HAP-1 (cell line): ENCODE results near the gene DNAH2.

Experiments
- DNase-seq, 2 experiments: peaks; one replicate each; pipeline ENCODE4 v3.0.0-alpha.2; 2016 to 2020; ENCODE audit warnings: low spot score in 2 of 2
- H3K27me3 ChIP-seq: fragments of 250-450 bp; sonication (Bioruptor Pico); 2 replicates; pipeline ENCODE4 v1.5.1; 2020; ENCODE audit warnings: low read depth, mild to moderate bottlenecking, moderate library complexity
- H3K36me3 ChIP-seq: fragments of 250-450 bp; sonication (Bioruptor Pico); replicated peaks from 2 replicates; pipeline ENCODE4 v1.5.1; 2020; ENCODE audit warnings: mild to moderate bottlenecking
- H3K4me1 ChIP-seq: fragments of 250-450 bp; sonication (Bioruptor Pico); 2 replicates; pipeline ENCODE4 v1.5.1; 2020; ENCODE audit warnings: mild to moderate bottlenecking
- H3K4me3 ChIP-seq: fragments of 250-450 bp; sonication (Bioruptor Pico); 2 replicates; pipeline ENCODE4 v1.5.1; 2020; ENCODE audit warnings: mild to moderate bottlenecking, moderate library complexity
- H3K9me3 ChIP-seq: fragments of 250-450 bp; sonication (Bioruptor Pico); 2 replicates; pipeline ENCODE4 v1.5.1; 2020; ENCODE audit warnings: mild to moderate bottlenecking, moderate library complexity
- in situ Hi-C: fragments of 300-500 bp; cut with MboI; formaldehyde crosslinking; loops from 3 replicates; pipeline ENCODE4 v1.14.3; 2020; ENCODE audit warnings: low sequenced_read_pairs, inconsistent platforms, mixed read lengths

Gene DNAH2

GRCh38 chr17:7818026-7818425, 100.5 kb downstream of the DNAH2 start:
- H3K9me3 ChIP-seq, result no peaks in the 10 kb centered on the region

GRCh38 chr17:7818746-7819645, 101.5 kb downstream of the DNAH2 start:
- Histone ChIP-seq H3K36me3 (no peaks in the 10 kb centered on the region), H3K9me3 (no peaks in the 10 kb centered on the region), H3K4me3 (no peak overlapping the region), H3K4me1 (no peaks in the 10 kb centered on the region), H3K27me3 (no peaks in the 10 kb centered on the region)
- no peak for DNase-seq
- in situ Hi-C loops, result no loop called here

More at GRCh38 chr17:7818026-7818425, 100.5 kb downstream of the DNAH2 start:
- in situ Hi-C loops, result no loop called here
- no peaks in the 10 kb centered on the region for H3K27me3 ChIP-seq
- no peaks in the 10 kb centered on the region for H3K36me3 ChIP-seq
- H3K4me3 ChIP-seq, result no peak overlapping the region
- H3K4me1 ChIP-seq, result no peaks in the 10 kb centered on the region
- DNase-seq, result no peak

- in situ Hi-C loops, result no loop called here
- H3K27me3 ChIP-seq, result no peaks in the 10 kb centered on the region
Measured at GRCh38 chr17:7820231-7820630, 102.7 kb downstream of the DNAH2 start.

GRCh38 chr17:7822126-7822525, 104.6 kb downstream of the DNAH2 start:
- in situ Hi-C loops, result no loop called here
- no peaks in the 10 kb centered on the region for H3K27me3 ChIP-seq
- no peaks in the 10 kb centered on the region for H3K9me3 ChIP-seq
- H3K4me1 ChIP-seq, result peaks cover 11% of the 10 kb centered on the region
- H3K4me3 ChIP-seq, result no peak overlapping the region
- H3K36me3 ChIP-seq, result no peaks in the 10 kb centered on the region
- DNase-seq, result no peak

More at GRCh38 chr17:7820231-7820630, 102.7 kb downstream of the DNAH2 start:
- no peak for DNase-seq
- no peaks in the 10 kb centered on the region for H3K36me3 ChIP-seq
- no peak overlapping the region for H3K4me3 ChIP-seq
- H3K4me1 ChIP-seq, result no peaks in the 10 kb centered on the region
- H3K9me3 ChIP-seq, result no peaks in the 10 kb centered on the region

- no peaks in the 10 kb centered on the region for H3K36me3 ChIP-seq
- H3K9me3 ChIP-seq, result no peaks in the 10 kb centered on the region
- H3K4me3 ChIP-seq, result no peak overlapping the region
- peaks cover 12% of the 10 kb centered on the region for H3K4me1 ChIP-seq
- H3K27me3 ChIP-seq, result no peaks in the 10 kb centered on the region
- no peak for DNase-seq
- in situ Hi-C loops, result no loop called here
Measured at GRCh38 chr17:7823581-7824001, 106.0 kb downstream of the DNAH2 start.

GRCh38 chr17:7824021-7824924, 106.7 kb downstream of the DNAH2 start:
- no peak overlapping the region for H3K4me3 ChIP-seq
- in situ Hi-C loops, result no loop called here
- DNase-seq, result no peak
- H3K27me3 ChIP-seq, result no peaks in the 10 kb centered on the region
- no peaks in the 10 kb centered on the region for H3K9me3 ChIP-seq
- H3K4me1 ChIP-seq, result peaks cover 12% of the 10 kb centered on the region
- no peaks in the 10 kb centered on the region for H3K36me3 ChIP-seq

GRCh38 chr17:7825206-7825990, 107.9 kb downstream of the DNAH2 start:
- DNase-seq, result no peak
- Histone ChIP-seq H3K4me3 (no peak overlapping the region), H3K36me3 (no peaks in the 10 kb centered on the region), H3K4me1 (peaks cover 12% of the 10 kb centered on the region), H3K9me3 (no peaks in the 10 kb centered on the region), H3K27me3 (no peaks in the 10 kb centered on the region)
- in situ Hi-C loops, result no loop called here

GRCh38 chr17:7830616-7831015, 113.1 kb downstream of the DNAH2 start:
- Histone ChIP-seq H3K9me3 (no peaks in the 10 kb centered on the region), H3K27me3 (no peaks in the 10 kb centered on the region), H3K4me1 (peaks cover 16% of the 10 kb centered on the region), H3K36me3 (no peaks in the 10 kb centered on the region), H3K4me3 (no peak overlapping the region)
- in situ Hi-C loops, result no loop called here
- DNase-seq, result no peak

- DNase-seq, result no peak
- Histone ChIP-seq H3K36me3 (no peaks in the 10 kb centered on the region), H3K4me1 (peaks cover 15% of the 10 kb centered on the region), H3K4me3 (no peak overlapping the region), H3K27me3 (no peaks in the 10 kb centered on the region), H3K9me3 (no peaks in the 10 kb centered on the region)
- in situ Hi-C loops, result no loop called here
Measured at GRCh38 chr17:7831233-7831632, 113.7 kb downstream of the DNAH2 start.

GRCh38 chr17:7832431-7832830, 114.9 kb downstream of the DNAH2 start:
- in situ Hi-C loops, result no loop called here

GRCh38 chr17:7833011-7833794, 115.7 kb downstream of the DNAH2 start:
- in situ Hi-C loops, result no loop called here
- H3K36me3 ChIP-seq, result no peaks in the 10 kb centered on the region
- no peaks in the 10 kb centered on the region for H3K9me3 ChIP-seq
- H3K4me1 ChIP-seq, result peaks cover 14% of the 10 kb centered on the region
- no peaks in the 10 kb centered on the region for H3K27me3 ChIP-seq
- H3K4me3 ChIP-seq, result peak overlapping the region; percentile 55
- no peak for DNase-seq

More at GRCh38 chr17:7832431-7832830, 114.9 kb downstream of the DNAH2 start:
- peaks cover 10% of the 10 kb centered on the region for H3K4me1 ChIP-seq
- DNase-seq, result no peak
- H3K27me3 ChIP-seq, result no peaks in the 10 kb centered on the region
- H3K9me3 ChIP-seq, result no peaks in the 10 kb centered on the region
- H3K36me3 ChIP-seq, result no peaks in the 10 kb centered on the region
- H3K4me3 ChIP-seq, result no peak overlapping the region

GRCh38 chr17:7833795-7834541, 116.4 kb downstream of the DNAH2 start, which contains the start of gene KDM6B:
Gene KDM6B (plus strand): TSS chr17:7834217. CDS start chr17:7845555, 11,338 bp downstream.
- peak; percentile 93 to 95 for DNase-seq
- in situ Hi-C loops, result no loop called here
- Histone ChIP-seq H3K9me3 (no peaks in the 10 kb centered on the region), H3K27me3 (no peaks in the 10 kb centered on the region), H3K4me1 (peaks cover 20% of the 10 kb centered on the region), H3K4me3 (peak within 1 kb of the TSS; percentile 55), H3K36me3 (no peaks in the 10 kb centered on the region)
